Effector memory CD4-positive, alpha-beta T cell (primary cell): ENCODE data around the gene LILRB5.
"Not testable (repeated sequence)": the region's sequence is repeated elsewhere in the genome, so short reads cannot be mapped to it uniquely, and the experiment has no call there.

Experiments
- DNase-seq, 3 donors: peaks; one replicate each; pipeline ENCODE4 v3.0.0-alpha.2; 2020
- H3K27ac ChIP-seq: 2 replicates; pipeline ENCODE4 v1.7.0; 2013; ENCODE audit warnings: mild to moderate bottlenecking, low read length, moderate library complexity; ENCODE audit not compliant: insufficient read depth, poor library complexity, severe bottlenecking
- H3K27me3 ChIP-seq: replicated peaks from 2 replicates; pipeline ENCODE4 v1.7.0; 2013; ENCODE audit warnings: mild to moderate bottlenecking, low read length; ENCODE audit not compliant: insufficient read depth, control insufficient read depth, poor library complexity, severe bottlenecking
- H3K36me3 ChIP-seq: 2 replicates; pipeline ENCODE4 v1.7.0; 2013; ENCODE audit warnings: mild to moderate bottlenecking, low read length, moderate library complexity; ENCODE audit not compliant: control insufficient read depth, insufficient read depth
- H3K4me1 ChIP-seq: 2 replicates; pipeline ENCODE4 v1.7.0; 2013; ENCODE audit warnings: low read length, mild to moderate bottlenecking; ENCODE audit not compliant: control insufficient read depth, insufficient read depth, poor library complexity, severe bottlenecking
- H3K4me3 ChIP-seq: 2 replicates; pipeline ENCODE4 v1.7.0; 2013; ENCODE audit warnings: low read length, low read depth, mild to moderate bottlenecking; ENCODE audit not compliant: insufficient read depth, poor library complexity, severe bottlenecking
- H3K9me3 ChIP-seq: 2 replicates; pipeline ENCODE4 v1.7.0; 2013; ENCODE audit warnings: mild to moderate bottlenecking, low read length, moderate library complexity; ENCODE audit not compliant: control insufficient read depth

LILRB5 gene

GRCh38 chr19:54230031-54230430 lies 27.0 kb downstream of the LILRB5 start:
- no peaks in the 10 kb centered on the region for H3K36me3 ChIP-seq
- no peak for DNase-seq
- H3K9me3 ChIP-seq: no peaks in the 10 kb centered on the region
- H3K4me3 ChIP-seq: no peak overlapping the region
- no peak overlapping the region for H3K27ac ChIP-seq
- no peaks in the 10 kb centered on the region for H3K27me3 ChIP-seq
- H3K4me1 ChIP-seq: no peaks in the 10 kb centered on the region

- no peak overlapping the region for H3K4me3 ChIP-seq
- no peak for DNase-seq
- H3K4me1 ChIP-seq: no peaks in the 10 kb centered on the region
- H3K9me3 ChIP-seq: no peaks in the 10 kb centered on the region
- no peaks in the 10 kb centered on the region for H3K27me3 ChIP-seq
- H3K27ac ChIP-seq: no peak overlapping the region
- H3K36me3 ChIP-seq: no peaks in the 10 kb centered on the region
These were observed 27.9 kb downstream of the LILRB5 start for GRCh38 chr19:54229146-54229545.

GRCh38 chr19:54224619-54225018 lies 32.5 kb downstream of the LILRB5 start:
- not testable (repeated sequence) for DNase-seq, H3K36me3 ChIP-seq, H3K27ac ChIP-seq, H3K4me3 ChIP-seq, H3K27me3 ChIP-seq, H3K9me3 ChIP-seq, H3K4me1 ChIP-seq

GRCh38 chr19:54223937-54224281 lies 33.2 kb downstream of the LILRB5 start:
- H3K9me3 ChIP-seq, H3K27me3 ChIP-seq, DNase-seq, H3K27ac ChIP-seq, H3K4me1 ChIP-seq, H3K36me3 ChIP-seq, H3K4me3 ChIP-seq: not testable (repeated sequence)

GRCh38 chr19:54223277-54223936 lies 33.7 kb downstream of the LILRB5 start:
- H3K27me3 ChIP-seq, DNase-seq, H3K4me1 ChIP-seq, H3K9me3 ChIP-seq, H3K36me3 ChIP-seq, H3K4me3 ChIP-seq, H3K27ac ChIP-seq: not testable (repeated sequence)

GRCh38 chr19:54222474-54223276 lies 34.4 kb downstream of the LILRB5 start, which contains the start of gene LILRB3:
Gene LILRB3 (minus strand): TSS chr19:54223007. CDS start chr19:54222976, 31 bp downstream.
- not testable (repeated sequence) for H3K36me3 ChIP-seq, H3K4me1 ChIP-seq, H3K9me3 ChIP-seq, H3K27me3 ChIP-seq, H3K4me3 ChIP-seq, H3K27ac ChIP-seq, DNase-seq

- DNase-seq, H3K36me3 ChIP-seq, H3K9me3 ChIP-seq, H3K4me1 ChIP-seq, H3K27ac ChIP-seq, H3K27me3 ChIP-seq, H3K4me3 ChIP-seq: not testable (repeated sequence)
These were observed 35.1 kb downstream of the LILRB5 start for GRCh38 chr19:54221947-54222346.

- not testable (repeated sequence) for H3K4me1 ChIP-seq, H3K27me3 ChIP-seq, H3K36me3 ChIP-seq, H3K4me3 ChIP-seq, H3K27ac ChIP-seq, DNase-seq, H3K9me3 ChIP-seq
These were observed 37.4 kb downstream of the LILRB5 start for GRCh38 chr19:54219702-54220101.

- no peak overlapping the region for H3K27ac ChIP-seq
These were observed 38.0 kb downstream of the LILRB5 start for GRCh38 chr19:54218960-54219661.

GRCh38 chr19:54218259-54218658 lies 38.8 kb downstream of the LILRB5 start:
- no peaks in the 10 kb centered on the region for H3K27me3 ChIP-seq
- H3K36me3 ChIP-seq: no peaks in the 10 kb centered on the region
- no peak for DNase-seq
- no peak overlapping the region for H3K27ac ChIP-seq
- no peaks in the 10 kb centered on the region for H3K4me1 ChIP-seq
- no peaks in the 10 kb centered on the region for H3K9me3 ChIP-seq
- no peak overlapping the region for H3K4me3 ChIP-seq

More at GRCh38 chr19:54218960-54219661, 38.0 kb downstream of the LILRB5 start:
- H3K27me3 ChIP-seq: no peaks in the 10 kb centered on the region
- no peaks in the 10 kb centered on the region for H3K4me1 ChIP-seq
- no peak for DNase-seq
- no peaks in the 10 kb centered on the region for H3K9me3 ChIP-seq
- H3K4me3 ChIP-seq: no peak overlapping the region
- H3K36me3 ChIP-seq: no peaks in the 10 kb centered on the region
